ENCODE data around the gene CNTN1.

DNA sequence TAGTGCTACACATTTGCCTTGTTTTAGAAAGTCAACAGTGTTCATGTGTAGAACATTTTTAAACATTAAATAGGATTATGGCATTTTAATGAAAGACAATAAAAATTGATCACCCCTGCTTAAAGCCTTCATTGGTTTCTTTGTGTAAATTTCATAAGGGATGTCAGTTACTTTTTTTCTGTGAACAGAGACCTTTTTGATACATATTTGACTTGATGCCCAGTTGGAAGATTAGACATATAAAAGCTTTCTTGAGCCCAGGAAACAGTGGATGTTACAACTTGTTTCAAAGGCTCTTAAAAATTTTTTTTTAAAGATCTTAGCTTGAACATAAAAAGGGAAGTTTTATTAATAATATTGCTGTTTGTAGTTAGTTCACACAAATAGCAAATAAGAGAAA is 327.2 kb downstream of the CNTN1 start:
- TF ChIP-seq POLR2AphosphoS5 (IDR thresholded peaks at IDR 0.05; ENCODE audit: borderline replicate concordance, low read depth, low read length) (no peak), EZH2 (IDR thresholded peaks at IDR 0.05) (no peak)

Data from SK-N-MC (cell line).